ENCODE data around the gene TP53I13. TPM values are rescaled to one million over a fixed set of nuclear protein-coding genes. Genes with fewer than 3 reads are reported as not detected.
A peak's percentile ranks its signal among the peaks of the same experiment; 100 is the strongest.
"Not testable (repeated sequence)": the region's sequence is repeated elsewhere in the genome, so short reads cannot be mapped to it uniquely, and the experiment has no call there.

The TP53I13 gene, protein sequence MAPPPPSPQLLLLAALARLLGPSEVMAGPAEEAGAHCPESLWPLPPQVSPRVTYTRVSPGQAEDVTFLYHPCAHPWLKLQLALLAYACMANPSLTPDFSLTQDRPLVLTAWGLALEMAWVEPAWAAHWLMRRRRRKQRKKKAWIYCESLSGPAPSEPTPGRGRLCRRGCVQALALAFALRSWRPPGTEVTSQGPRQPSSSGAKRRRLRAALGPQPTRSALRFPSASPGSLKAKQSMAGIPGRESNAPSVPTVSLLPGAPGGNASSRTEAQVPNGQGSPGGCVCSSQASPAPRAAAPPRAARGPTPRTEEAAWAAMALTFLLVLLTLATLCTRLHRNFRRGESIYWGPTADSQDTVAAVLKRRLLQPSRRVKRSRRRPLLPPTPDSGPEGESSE
- 10 to 100 TPM; 41.6 to 50.5 (median 47.0) TPM for polyA plus RNA-seq

DNA sequence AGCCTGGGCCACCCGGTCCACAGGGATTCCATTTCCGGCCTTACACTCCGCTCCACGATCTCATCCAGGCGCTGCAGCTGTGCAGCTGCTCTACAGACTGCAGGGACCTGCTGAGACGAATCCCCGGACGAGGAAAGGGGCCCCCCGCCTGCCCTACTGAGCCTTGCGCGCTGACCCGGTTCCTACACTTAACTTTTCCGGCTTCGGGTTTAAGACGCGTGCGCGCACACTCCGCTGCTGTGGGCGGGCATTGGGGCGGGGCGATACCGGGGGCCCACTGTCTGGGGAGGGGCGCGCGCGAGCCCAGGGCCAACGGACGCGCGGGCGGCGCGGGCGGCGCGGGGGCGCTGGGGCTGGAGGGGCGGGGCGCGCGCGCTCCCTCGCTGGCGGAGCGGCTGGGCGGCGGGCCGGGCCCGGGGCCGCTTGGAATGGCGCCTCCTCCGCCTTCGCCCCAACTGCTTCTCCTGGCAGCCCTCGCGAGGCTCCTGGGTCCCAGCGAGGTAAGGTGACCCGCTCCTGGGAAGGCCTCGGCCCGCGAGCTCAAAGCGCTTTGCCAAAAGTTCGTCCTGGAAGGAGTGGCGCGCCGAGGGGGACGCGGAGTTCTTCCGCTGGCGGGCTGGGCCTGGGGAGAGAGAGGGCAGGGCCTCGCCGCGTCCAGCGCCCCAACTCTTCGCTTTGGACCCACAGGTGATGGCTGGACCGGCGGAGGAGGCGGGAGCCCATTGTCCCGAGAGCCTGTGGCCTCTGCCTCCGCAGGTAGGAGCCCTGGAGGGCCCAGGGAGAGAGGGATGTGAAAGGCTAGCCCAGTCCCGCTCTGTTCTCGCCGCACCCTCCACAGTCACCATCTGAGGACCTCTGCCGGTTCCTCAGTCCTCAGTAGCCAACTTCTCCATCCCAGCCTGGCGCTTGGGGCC, at the start of gene TP53I13:
Gene TP53I13 (plus strand): TSS at position 371 of the 914 bp plus-strand sequence. CDS start 58 bp downstream, at position 429.
- H3K4me1 Mint-ChIP-seq, result peaks cover 30 to 38% of the 10 kb centered on the region in 2 donors
- peak within 1 kb of the TSS; percentile 91 to 99 (median 98) for H3K4me3 Mint-ChIP-seq
- H3K27me3 Mint-ChIP-seq (ENCODE audit: low read depth in 3 of 3), result peaks cover 8 to 19% (median 16%) of the 10 kb centered on the region in 3 donors
- peaks cover 0 to 4% (median 0%) of the 10 kb centered on the region in 3 donors for H3K36me3 Mint-ChIP-seq
- no peaks in the 10 kb centered on the region for H3K9me3 Mint-ChIP-seq
- peak; percentile 83 to 88 (median 84) for DNase-seq
- peak within 1 kb of the TSS; percentile 92 to 98 (median 96) for H3K27ac Mint-ChIP-seq

DNA sequence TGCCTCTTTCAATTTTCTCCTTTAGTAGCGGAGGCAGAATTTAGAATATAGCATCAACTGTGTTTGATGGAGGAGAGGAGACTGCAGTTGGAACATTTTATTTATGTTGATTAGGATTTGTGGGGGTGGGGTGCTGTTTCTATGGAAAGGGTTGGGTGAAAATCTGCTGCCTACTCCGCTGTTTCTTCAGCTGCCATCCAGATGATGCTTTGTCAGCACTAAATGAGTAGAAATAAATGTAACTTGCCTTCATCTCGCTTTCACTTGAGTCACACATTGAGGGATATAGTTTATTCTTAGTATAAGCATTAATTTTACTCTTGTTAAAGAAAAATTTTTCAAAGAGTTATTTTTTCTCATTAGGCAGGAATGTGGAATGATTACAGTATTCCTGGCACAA, 43.8 kb upstream of the TP53I13 start:
- Mint-ChIP-seq H3K36me3 (peaks cover 0 to 15% (median 3%) of the 10 kb centered on the region in 3 donors), H3K4me1 (no peaks in the 10 kb centered on the region), H3K27ac (no peak overlapping the region), H3K4me3 (no peak overlapping the region), H3K9me3 (no peaks in the 10 kb centered on the region), H3K27me3 (ENCODE audit: low read depth in 3 of 3) (peaks cover 0 to 3% (median 0%) of the 10 kb centered on the region in 3 donors)
- DNase-seq, result no peak

DNA sequence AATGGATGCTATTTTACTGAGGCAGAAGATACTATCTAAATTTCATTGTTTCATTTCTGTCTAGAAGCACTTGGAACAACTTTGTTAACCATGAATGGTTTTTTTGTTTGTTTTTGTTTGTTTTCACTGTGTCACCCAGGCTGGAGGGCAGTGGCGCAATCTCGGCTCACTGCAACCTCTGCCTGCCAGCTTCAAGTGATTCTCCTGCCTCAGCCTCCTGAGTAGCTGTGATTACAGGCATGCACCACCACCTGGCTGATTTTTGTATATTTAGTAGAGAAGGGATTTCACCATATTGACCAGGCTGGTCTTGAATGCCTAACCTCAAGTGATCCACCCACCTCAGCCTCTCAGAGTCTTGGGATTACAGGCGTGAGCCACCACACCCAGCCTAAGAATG, 42.2 kb upstream of the TP53I13 start:
- H3K9me3 Mint-ChIP-seq, result no peaks in the 10 kb centered on the region
- H3K4me1 Mint-ChIP-seq, result peaks cover 0 to 5% of the 10 kb centered on the region in 2 donors
- peaks cover 0 to 2% (median 0%) of the 10 kb centered on the region in 3 donors for H3K27me3 Mint-ChIP-seq (ENCODE audit: low read depth in 3 of 3)
- H3K27ac Mint-ChIP-seq, result no peak overlapping the region
- peaks cover 5 to 15% (median 8%) of the 10 kb centered on the region in 3 donors for H3K36me3 Mint-ChIP-seq
- DNase-seq, result no peak
- no peak overlapping the region for H3K4me3 Mint-ChIP-seq

DNA sequence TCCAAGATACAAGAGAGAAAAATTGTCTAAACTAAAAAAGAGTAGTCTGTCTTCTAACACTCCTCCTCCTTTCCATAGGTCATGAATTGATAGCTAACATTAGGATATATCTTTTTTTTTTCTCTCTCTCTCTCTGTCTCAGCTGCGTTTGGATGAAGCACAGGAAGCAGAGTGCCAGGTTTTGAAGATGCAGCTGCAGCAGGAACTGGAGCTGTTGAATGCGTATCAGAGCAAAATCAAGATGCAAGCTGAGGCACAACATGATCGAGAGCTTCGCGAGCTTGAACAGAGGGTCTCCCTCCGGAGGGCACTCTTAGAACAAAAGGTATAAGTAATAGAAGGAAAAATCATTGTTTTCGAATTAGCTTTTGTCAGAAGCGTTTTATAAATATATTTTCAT, 34.5 kb upstream of the TP53I13 start:
- peaks cover 2 to 6% (median 3%) of the 10 kb centered on the region in 3 donors for H3K27me3 Mint-ChIP-seq (ENCODE audit: low read depth in 3 of 3)
- no peaks in the 10 kb centered on the region for H3K9me3 Mint-ChIP-seq
- DNase-seq, result no peak
- H3K36me3 Mint-ChIP-seq, result peaks cover 18 to 30% (median 24%) of the 10 kb centered on the region in 3 donors
- H3K27ac Mint-ChIP-seq, result no peak overlapping the region
- peaks cover 0 to 5% of the 10 kb centered on the region in 2 donors for H3K4me1 Mint-ChIP-seq
- H3K4me3 Mint-ChIP-seq, result no peak overlapping the region

DNA sequence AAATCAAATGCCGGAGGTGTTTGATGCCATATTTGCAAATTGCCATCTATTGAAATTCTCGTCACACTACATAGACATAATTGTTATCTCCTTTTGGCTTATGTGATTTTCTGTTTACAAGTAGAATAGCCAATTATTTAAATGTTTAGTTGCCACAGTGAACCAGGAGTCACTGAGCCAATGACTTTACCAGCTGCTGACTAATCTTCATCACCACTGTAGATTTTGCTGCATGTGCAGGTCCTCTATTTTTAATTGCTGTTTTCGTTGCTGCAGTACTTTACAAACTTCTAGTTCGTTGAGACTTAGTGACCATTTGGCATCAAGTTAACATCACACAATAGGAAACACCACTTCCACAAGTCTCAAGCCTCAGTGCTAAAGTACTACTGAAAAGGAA, 24.4 kb upstream of the TP53I13 start:
- H3K27ac Mint-ChIP-seq, result peak overlapping the region in 1 of 6 donors; percentile 11

DNA sequence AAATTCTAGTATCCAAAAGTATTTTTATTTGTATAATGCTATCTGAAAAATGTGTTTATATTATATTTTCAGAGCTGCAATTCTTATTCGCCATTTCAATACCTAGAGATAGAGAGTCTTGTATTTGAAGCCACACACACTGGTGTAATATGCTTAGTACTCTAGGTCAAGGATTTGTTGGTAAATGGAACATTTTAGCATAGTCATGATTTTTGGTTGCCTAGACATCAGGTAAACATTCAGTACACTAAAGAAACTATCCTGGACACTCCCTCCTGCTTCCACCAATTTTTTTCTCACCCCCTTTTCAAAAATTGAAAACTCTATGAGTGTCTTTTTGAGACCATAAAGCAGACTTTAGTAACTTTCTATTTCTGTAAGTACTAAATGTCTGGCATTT, 22.4 kb upstream of the TP53I13 start:
- Mint-ChIP-seq H3K27ac (peak overlapping the region in 2 of 6 donors; percentile 9 to 43), H3K27me3 (ENCODE audit: low read depth in 3 of 3) (peaks cover 0 to 5% (median 0%) of the 10 kb centered on the region in 3 donors), H3K9me3 (no peaks in the 10 kb centered on the region), H3K36me3 (peaks cover 7 to 29% (median 13%) of the 10 kb centered on the region in 3 donors), H3K4me1 (peaks cover 14 to 27% of the 10 kb centered on the region in 2 donors), H3K4me3 (no peak overlapping the region)
- no peak for DNase-seq

More for the DNA sequence above, 24.4 kb upstream of the TP53I13 start:
- Mint-ChIP-seq H3K4me3 (no peak overlapping the region), H3K36me3 (peaks cover 11 to 29% (median 13%) of the 10 kb centered on the region in 3 donors), H3K4me1 (peaks cover 6 to 13% of the 10 kb centered on the region in 2 donors), H3K27me3 (ENCODE audit: low read depth in 3 of 3) (peaks cover 0 to 6% (median 0%) of the 10 kb centered on the region in 3 donors), H3K9me3 (no peaks in the 10 kb centered on the region)
- DNase-seq, result no peak

DNA sequence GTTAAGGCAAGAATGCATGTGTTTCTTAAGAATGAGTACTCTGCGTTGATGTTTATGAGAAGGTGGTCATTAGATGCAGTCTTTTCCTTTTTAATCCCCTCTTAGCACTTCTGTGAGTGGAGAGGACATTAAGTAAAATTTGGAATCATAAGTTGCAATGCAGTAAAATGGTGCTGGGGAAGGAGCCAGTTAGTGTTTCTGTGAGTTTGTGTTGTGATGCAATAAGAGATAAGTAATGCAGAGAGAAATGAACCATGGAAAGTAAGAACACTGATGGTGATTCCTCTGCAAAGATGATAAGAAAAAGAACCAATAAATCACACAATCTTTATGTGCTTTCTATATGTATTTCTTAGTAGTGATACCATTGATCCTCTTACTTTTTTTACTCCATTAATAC, 21.7 kb upstream of the TP53I13 start:
- H3K4me1 Mint-ChIP-seq, result peaks cover 14 to 27% of the 10 kb centered on the region in 2 donors
- H3K36me3 Mint-ChIP-seq, result peaks cover 7 to 29% (median 13%) of the 10 kb centered on the region in 3 donors

DNA sequence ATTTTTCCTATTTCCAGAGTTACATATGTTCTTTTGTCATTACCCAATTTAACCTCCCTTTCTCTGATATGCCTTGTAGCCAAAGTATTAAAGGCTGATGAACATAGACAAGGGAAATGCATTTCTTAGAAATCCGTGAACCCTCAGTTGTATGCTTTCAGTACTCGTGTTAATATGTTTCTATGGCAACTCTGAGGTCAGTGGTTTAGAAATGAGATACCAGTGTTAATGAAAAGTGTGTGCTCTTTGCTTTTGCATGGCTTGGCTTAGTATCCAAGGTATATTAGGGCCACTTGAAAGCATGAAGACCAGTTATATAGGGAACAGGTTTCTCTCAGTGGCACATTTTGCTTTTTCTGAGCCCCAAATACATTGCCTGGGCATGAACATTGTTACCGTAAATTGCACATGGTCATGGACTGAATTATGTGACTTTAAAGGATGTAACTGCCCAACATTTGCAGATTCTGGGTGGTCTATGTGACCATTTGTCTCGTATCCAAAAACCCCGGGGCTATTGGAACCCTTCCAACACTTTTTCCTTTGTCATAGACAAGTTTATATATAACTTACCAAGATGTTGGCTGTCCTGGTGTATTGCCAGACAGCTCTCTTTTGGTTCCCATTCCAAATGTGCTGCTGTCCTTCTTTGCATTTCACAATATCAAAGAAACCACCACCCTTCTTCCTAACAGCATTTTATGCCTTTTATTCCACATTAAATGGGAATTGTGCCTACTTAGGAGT, 19.2 kb upstream of the TP53I13 start:
- peaks cover 16 to 27% of the 10 kb centered on the region in 2 donors for H3K4me1 Mint-ChIP-seq
- H3K36me3 Mint-ChIP-seq, result peaks cover 0 to 10% (median 2%) of the 10 kb centered on the region in 3 donors
- H3K4me3 Mint-ChIP-seq, result no peak overlapping the region
- peak; percentile 32 to 42 (median 36) for DNase-seq
- no peaks in the 10 kb centered on the region for H3K27me3 Mint-ChIP-seq (ENCODE audit: low read depth in 3 of 3)
- H3K27ac Mint-ChIP-seq, result peak overlapping the region; percentile 17 to 64 (median 42)
- no peaks in the 10 kb centered on the region for H3K9me3 Mint-ChIP-seq

More for the DNA sequence above, 21.7 kb upstream of the TP53I13 start:
- peak overlapping the region in 4 of 6 donors; percentile 12 to 74 (median 56) for H3K27ac Mint-ChIP-seq
- no peak for DNase-seq
- no peak overlapping the region for H3K4me3 Mint-ChIP-seq
- H3K9me3 Mint-ChIP-seq, result no peaks in the 10 kb centered on the region
- H3K27me3 Mint-ChIP-seq (ENCODE audit: low read depth in 3 of 3), result peaks cover 0 to 5% (median 0%) of the 10 kb centered on the region in 3 donors

DNA sequence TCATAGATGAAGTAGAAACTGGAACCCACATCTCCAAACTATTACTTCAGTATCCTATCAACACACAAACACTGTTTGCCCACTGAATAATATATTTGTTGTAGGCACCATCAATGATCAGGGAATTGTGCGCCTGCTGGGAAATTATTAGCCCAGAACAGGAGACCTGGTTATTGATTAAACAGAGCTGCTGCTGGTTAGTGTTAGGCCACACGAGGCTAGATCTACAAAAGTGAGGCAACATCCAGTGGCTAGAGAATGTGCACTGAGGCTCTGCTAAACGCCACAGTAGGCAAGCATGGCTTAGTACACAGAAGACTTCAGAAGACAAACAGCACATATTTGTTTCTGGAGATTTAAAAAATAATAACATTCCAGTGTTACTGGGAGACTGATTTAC, 12.7 kb upstream of the TP53I13 start:
- Mint-ChIP-seq H3K27me3 (ENCODE audit: low read depth in 3 of 3) (no peaks in the 10 kb centered on the region), H3K36me3 (peaks cover 3 to 6% (median 3%) of the 10 kb centered on the region in 3 donors), H3K4me1 (peaks cover 33 to 45% of the 10 kb centered on the region in 2 donors), H3K9me3 (no peaks in the 10 kb centered on the region), H3K27ac (peak overlapping the region in 1 of 6 donors; percentile 48), H3K4me3 (no peak overlapping the region)
- DNase-seq, result no peak

DNA sequence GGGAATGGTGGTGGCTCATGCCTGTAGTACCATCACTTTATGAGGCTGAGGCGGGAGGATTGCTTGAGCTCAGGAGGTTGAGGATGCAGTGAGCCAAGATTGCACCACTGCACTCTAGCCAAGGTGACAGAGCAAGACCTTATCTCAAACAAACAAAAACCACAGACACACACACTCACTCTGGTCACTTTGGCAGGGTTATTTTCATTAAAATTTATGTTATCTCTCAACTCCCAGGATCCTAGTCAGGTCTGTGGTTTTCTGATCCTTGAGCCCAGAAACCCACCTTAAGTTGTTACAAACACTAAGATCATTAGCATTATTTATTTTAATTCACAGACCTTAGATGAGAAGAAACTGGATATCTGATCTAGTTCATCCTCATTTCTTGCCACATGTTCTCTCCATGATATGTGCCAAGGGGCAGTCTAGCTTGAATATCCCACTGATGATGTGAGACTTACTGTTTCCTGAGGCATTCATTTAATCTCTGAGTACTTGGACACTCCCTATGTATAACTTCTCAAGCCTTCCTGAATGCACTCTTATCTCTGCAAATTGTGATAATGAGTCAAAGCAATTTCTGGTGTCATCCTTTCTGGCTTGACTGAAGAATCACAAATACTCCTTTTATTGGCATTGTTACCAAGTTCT, 11.3 kb upstream of the TP53I13 start:
- no peak for DNase-seq
- H3K4me3 Mint-ChIP-seq, result peak overlapping the region in 3 of 5 donors; percentile 1 to 19 (median 18)
- H3K27ac Mint-ChIP-seq, result peak overlapping the region; percentile 42 to 82 (median 60)
- H3K9me3 Mint-ChIP-seq, result no peaks in the 10 kb centered on the region
- H3K27me3 Mint-ChIP-seq (ENCODE audit: low read depth in 3 of 3), result peaks cover 0 to 5% (median 2%) of the 10 kb centered on the region in 3 donors
- peaks cover 46 to 59% of the 10 kb centered on the region in 2 donors for H3K4me1 Mint-ChIP-seq
- H3K36me3 Mint-ChIP-seq, result peaks cover 7 to 12% (median 9%) of the 10 kb centered on the region in 3 donors

DNA sequence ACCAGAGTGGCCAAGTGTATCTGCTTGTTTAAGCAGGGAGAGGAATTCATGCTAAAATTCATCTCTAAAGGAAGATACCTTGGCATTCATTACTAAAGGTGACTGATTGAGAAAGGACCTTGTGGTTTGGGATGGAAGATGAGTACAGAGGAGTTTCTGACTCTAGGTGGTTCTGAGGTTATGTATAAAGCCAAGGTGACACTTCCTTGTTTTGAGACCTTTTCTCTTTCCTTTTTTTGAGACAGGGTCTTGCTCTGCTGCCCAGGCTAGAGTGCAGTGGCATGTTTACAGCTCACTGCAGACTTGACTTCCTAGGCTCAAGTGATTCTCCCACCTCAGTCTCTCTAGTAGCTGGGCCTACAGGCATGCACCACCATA, 10.8 kb upstream of the TP53I13 start:
- Mint-ChIP-seq H3K27ac (peak overlapping the region; percentile 42 to 82 (median 60)), H3K4me1 (peaks cover 49 to 64% of the 10 kb centered on the region in 2 donors), H3K4me3 (peak overlapping the region in 3 of 5 donors; percentile 2 to 42 (median 19)), H3K9me3 (no peaks in the 10 kb centered on the region), H3K27me3 (ENCODE audit: low read depth in 3 of 3) (peaks cover 0 to 6% (median 2%) of the 10 kb centered on the region in 3 donors), H3K36me3 (peaks cover 8 to 12% (median 9%) of the 10 kb centered on the region in 3 donors)
- no peak for DNase-seq

DNA sequence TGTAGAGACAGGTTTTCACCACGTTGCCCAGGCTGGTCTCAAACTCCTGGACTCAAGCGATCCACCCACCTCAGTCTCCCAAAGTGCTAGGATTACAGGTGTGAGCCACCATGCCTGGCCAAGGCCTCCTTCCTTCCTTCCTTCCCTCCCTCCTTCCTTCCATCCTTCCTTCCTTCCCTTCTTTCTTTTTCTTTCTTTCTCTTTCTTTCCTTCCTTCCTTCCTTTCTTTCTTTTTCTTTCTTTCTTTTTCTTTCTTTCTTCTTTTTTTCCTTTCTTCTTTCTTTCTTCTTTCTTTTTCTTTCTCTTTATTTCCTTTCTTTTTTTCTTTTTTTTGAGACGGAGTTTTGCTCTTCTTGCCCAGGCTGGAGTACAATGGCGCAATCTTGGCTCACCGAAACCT, 10.4 kb upstream of the TP53I13 start:
- not testable (repeated sequence) for H3K27me3 Mint-ChIP-seq (ENCODE audit: low read depth in 3 of 3); H3K9me3 Mint-ChIP-seq; DNase-seq
- H3K36me3 Mint-ChIP-seq, result peaks cover 8 to 12% (median 9%) of the 10 kb centered on the region in 3 donors
- peak overlapping the region in 1 of 5 donors; percentile 42 for H3K4me3 Mint-ChIP-seq
- peak overlapping the region; percentile 42 to 93 (median 72) for H3K27ac Mint-ChIP-seq
- H3K4me1 Mint-ChIP-seq, result peaks cover 53 to 68% of the 10 kb centered on the region in 2 donors

Measured in immature natural killer cell (primary cell).